ENCODE data around the gene REXO1. TPM values are rescaled to one million over a fixed set of nuclear protein-coding genes. Genes with fewer than 3 reads are reported as not detected.

REXO1 gene
- total RNA-seq, 1 donor from 2014 or later: 37.9 TPM

DNA sequence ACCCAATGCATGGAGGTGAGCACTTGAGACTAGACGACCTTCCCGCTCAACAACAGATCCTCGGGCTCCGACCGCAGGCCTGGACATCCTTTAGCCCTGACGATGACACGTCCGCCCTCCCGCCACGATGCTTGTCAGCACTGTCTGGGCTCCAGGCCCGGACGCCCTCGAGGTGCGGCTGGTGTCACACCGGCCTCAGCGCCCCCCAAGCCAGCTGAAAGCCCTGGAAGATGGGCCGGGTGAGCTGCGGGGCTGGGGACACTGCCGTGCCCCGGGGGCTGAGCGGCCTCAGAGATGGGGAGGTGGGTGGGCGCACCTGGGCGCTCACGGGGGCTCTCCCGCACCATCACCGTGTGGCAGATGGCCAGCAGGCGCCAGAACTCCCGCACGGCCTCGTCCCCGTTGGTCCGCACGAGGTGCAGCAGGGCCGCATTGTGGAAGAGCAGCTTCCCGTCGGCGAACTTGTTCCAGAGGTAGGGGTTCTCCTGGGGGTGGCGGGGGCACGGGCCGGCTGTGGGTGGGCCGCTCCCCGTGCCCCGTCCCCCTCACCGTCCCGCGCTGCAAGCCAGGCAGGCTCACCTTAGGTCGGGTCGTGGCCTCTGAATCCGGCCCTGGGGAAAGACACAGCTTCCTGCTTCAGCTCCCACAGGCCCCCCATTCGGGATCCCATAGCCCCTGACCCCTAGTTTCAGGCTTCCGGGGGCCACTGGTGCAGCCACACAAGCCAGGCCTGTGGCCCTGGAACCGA is 51.7 kb downstream of the REXO1 start:
- TF ChIP-seq, protein P1, sequence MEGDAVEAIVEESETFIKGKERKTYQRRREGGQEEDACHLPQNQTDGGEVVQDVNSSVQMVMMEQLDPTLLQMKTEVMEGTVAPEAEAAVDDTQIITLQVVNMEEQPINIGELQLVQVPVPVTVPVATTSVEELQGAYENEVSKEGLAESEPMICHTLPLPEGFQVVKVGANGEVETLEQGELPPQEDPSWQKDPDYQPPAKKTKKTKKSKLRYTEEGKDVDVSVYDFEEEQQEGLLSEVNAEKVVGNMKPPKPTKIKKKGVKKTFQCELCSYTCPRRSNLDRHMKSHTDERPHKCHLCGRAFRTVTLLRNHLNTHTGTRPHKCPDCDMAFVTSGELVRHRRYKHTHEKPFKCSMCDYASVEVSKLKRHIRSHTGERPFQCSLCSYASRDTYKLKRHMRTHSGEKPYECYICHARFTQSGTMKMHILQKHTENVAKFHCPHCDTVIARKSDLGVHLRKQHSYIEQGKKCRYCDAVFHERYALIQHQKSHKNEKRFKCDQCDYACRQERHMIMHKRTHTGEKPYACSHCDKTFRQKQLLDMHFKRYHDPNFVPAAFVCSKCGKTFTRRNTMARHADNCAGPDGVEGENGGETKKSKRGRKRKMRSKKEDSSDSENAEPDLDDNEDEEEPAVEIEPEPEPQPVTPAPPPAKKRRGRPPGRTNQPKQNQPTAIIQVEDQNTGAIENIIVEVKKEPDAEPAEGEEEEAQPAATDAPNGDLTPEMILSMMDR (conservative IDR thresholded peaks at IDR 0.05): no peak
- no peak overlapping the region for H3K27ac Mint-ChIP-seq
- H3K36me3 Mint-ChIP-seq: no peaks in the 10 kb centered on the region
- H3K4me3 Mint-ChIP-seq: no peak overlapping the region
- peaks cover 14% of the 10 kb centered on the region for H3K27me3 Mint-ChIP-seq
- no peaks in the 10 kb centered on the region for H3K4me1 Mint-ChIP-seq (ENCODE audit: unreplicated experiment)
- no peaks in the 10 kb centered on the region for H3K9me3 Mint-ChIP-seq
- DNase-seq (ENCODE audit: extremely low spot score, unreplicated experiment): no peak

DNA sequence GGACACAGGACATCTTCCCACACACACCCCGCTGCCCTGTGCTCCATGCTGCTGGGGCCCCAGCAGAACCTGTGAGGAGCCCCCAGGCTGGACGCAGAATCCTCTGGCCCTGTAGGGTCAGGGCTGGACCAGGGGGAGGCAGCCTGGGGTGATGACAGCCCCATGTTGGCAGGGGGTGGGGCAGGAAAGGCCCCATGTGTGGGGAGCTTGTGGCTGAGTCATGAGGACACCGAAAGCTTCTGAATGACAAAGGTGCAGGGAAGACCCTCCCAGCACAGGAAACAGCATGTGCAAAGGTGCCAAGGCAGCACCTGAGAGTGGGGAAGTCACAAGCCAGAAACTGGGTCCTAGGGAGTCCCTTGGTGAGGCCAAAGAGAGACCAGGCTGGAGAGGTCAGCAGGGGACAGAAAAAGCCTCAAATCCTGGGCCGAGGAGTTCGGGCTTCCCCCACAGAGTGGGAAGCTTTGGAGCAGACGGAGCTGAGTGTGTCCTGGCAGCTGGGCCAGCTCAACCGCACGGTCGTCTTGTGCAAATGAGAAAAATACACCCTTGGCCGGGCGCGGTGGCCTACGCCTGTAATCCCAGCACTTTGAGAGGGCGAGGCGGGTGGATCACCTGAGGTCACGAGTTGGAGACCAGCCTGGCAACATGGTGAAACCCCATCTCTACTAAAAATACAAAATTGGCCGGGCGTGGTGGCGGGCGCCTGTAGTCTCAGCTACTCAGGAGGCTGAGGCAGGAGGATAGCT is 53.7 kb downstream of the REXO1 start:
- Mint-ChIP-seq H3K27me3 (peaks cover 19% of the 10 kb centered on the region), H3K9me3 (no peaks in the 10 kb centered on the region), H3K27ac (no peak overlapping the region)

GRCh38 chr19:1791879-1792278 is 56.4 kb downstream of the REXO1 start:
- DNase-seq (ENCODE audit: extremely low spot score, unreplicated experiment): no peak
- H3K27me3 Mint-ChIP-seq: peaks cover 31% of the 10 kb centered on the region
- no peak overlapping the region for H3K4me3 Mint-ChIP-seq

More for the DNA sequence above, 53.7 kb downstream of the REXO1 start:
- DNase-seq (ENCODE audit: extremely low spot score, unreplicated experiment): no peak
- H3K4me1 Mint-ChIP-seq (ENCODE audit: unreplicated experiment): no peaks in the 10 kb centered on the region
- no peaks in the 10 kb centered on the region for H3K36me3 Mint-ChIP-seq
- no peak overlapping the region for H3K4me3 Mint-ChIP-seq
- TF ChIP-seq, protein P1 (conservative IDR thresholded peaks at IDR 0.05): no peak

DNA sequence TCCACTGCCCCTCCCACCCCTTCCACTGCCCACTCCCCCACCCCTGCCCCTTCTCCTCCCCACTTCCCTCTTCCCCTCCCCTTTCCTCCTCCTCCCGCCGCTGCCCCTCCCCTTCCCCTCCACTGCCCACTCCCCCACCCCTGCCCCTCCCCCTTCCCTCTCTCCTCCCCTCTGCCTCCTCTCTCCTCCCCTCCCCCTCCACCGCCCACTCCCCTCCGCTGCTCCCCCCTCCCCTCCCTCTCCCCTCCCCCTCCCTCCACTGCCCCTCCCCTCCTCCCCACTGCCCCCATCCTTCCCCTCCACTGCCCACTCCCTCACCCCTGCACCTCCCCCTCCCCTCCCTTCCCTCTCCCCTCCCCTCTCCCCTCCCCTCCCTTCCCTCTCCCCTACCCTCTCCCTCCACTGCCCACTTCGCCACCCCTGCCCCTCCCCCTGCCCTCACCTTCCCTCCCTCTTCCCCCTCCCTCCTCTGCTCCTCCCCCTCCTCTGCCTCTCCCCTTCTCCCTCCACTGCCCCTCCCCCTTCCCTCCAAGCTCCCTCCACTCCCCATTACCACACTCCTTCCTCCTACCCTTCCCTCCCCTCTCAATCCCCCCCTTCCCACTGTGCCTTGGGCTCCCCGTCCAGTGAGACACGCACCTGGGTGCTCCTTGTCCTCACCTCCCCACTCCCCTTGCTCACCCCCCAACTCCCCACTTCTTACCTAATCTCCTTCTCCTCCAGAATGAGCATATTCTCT is 58.1 kb downstream of the REXO1 start:
- peaks cover 41% of the 10 kb centered on the region for H3K27me3 Mint-ChIP-seq
- H3K4me3 Mint-ChIP-seq: no peak overlapping the region
- DNase-seq (ENCODE audit: extremely low spot score, unreplicated experiment): no peak
- H3K36me3 Mint-ChIP-seq: no peaks in the 10 kb centered on the region
- H3K4me1 Mint-ChIP-seq (ENCODE audit: unreplicated experiment): no peaks in the 10 kb centered on the region
- H3K27ac Mint-ChIP-seq: no peak overlapping the region
- TF ChIP-seq, protein P1 (conservative IDR thresholded peaks at IDR 0.05): no peak
- H3K9me3 Mint-ChIP-seq: no peaks in the 10 kb centered on the region

More at GRCh38 chr19:1791879-1792278, 56.4 kb downstream of the REXO1 start:
- H3K4me1 Mint-ChIP-seq (ENCODE audit: unreplicated experiment): no peaks in the 10 kb centered on the region
- TF ChIP-seq, protein P1 (conservative IDR thresholded peaks at IDR 0.05): no peak
- no peaks in the 10 kb centered on the region for H3K36me3 Mint-ChIP-seq
- H3K9me3 Mint-ChIP-seq: no peaks in the 10 kb centered on the region
- no peak overlapping the region for H3K27ac Mint-ChIP-seq

GRCh38 chr19:1789261-1790041 is 58.8 kb downstream of the REXO1 start:
- Mint-ChIP-seq H3K4me1 (ENCODE audit: unreplicated experiment) (no peaks in the 10 kb centered on the region), H3K27me3 (peaks cover 45% of the 10 kb centered on the region), H3K27ac (no peak overlapping the region), H3K36me3 (no peaks in the 10 kb centered on the region), H3K9me3 (no peaks in the 10 kb centered on the region), H3K4me3 (no peak overlapping the region)
- no peak for DNase-seq (ENCODE audit: extremely low spot score, unreplicated experiment)
- TF ChIP-seq, protein P1 (conservative IDR thresholded peaks at IDR 0.05): no peak
